HepG2 (cell line): ENCODE data around the gene PLXNA3. TPM values are rescaled to one million over a fixed set of nuclear protein-coding genes. Genes with fewer than 3 reads are reported as not detected.

Experiments used
- EP300 ChIP-seq, 3 experiments: sonication (generic) in 1 of 3; formaldehyde crosslinking in 1 of 3; IDR thresholded peaks; 2 replicates each; pipeline versions ENCODE4 v1.5.1 to v1.6.1; 2011 to 2020; ENCODE audit warnings: low read depth in 2 of 3, low read length in 2 of 3, borderline replicate concordance in 1 of 3, improper control_type of control experiment in 1 of 3, mild to moderate bottlenecking in 1 of 3, missing genetic modification reagents in 1 of 3, moderate library complexity in 1 of 3
- GATAD2A ChIP-seq: IDR thresholded peaks from 2 replicates; pipeline ENCODE4 v1.6.1; 2016
- MATR3 ChIP-seq: sonication (generic); formaldehyde crosslinking; IDR thresholded peaks from 2 replicates; pipeline ENCODE4 v1.4.0; 2020; ENCODE audit warnings: missing genetic modification reagents
- MTF1 ChIP-seq: sonication (generic); formaldehyde crosslinking; IDR thresholded peaks from 2 replicates; pipeline ENCODE4 v1.5.0; 2020; ENCODE audit warnings: missing genetic modification reagents
- NR2C2 ChIP-seq: sonication (generic); formaldehyde crosslinking; IDR thresholded peaks from 2 replicates; pipeline ENCODE4 v1.4.0; 2020; ENCODE audit warnings: missing genetic modification reagents, mild to moderate bottlenecking, moderate library complexity, borderline replicate concordance
- POLR2A ChIP-seq, 2 experiments: IDR thresholded peaks; 2 replicates each; pipeline ENCODE4 v1.6.1; 2011; ENCODE audit warnings: low read depth in 2 of 2, low read length in 2 of 2, mild to moderate bottlenecking in 1 of 2, moderate library complexity in 1 of 2; ENCODE audit not compliant: insufficient read depth in 1 of 2
- POLR2AphosphoS5 ChIP-seq: IDR thresholded peaks from 2 replicates; pipeline ENCODE4 v1.6.1; 2012; ENCODE audit warnings: low read depth, low read length
- RFX1 ChIP-seq: fragments of 450-650 bp; IDR thresholded peaks from 2 replicates; pipeline ENCODE4 v1.6.1; 2017
- SMAD1 ChIP-seq: sonication (generic); formaldehyde crosslinking; IDR thresholded peaks from 2 replicates; pipeline ENCODE4 v1.4.0; 2020; ENCODE audit warnings: missing genetic modification reagents, low read depth, mild to moderate bottlenecking, borderline replicate concordance
- SNAPC2 ChIP-seq: sonication (generic); formaldehyde crosslinking; IDR thresholded peaks from 2 replicates; pipeline ENCODE4 v1.8.1; 2022; ENCODE audit warnings: mild to moderate bottlenecking, missing genetic modification reagents
- TEAD3 ChIP-seq: optimal IDR thresholded peaks from 2 replicates; pipeline ENCODE3; 2016; ENCODE audit warnings: borderline replicate concordance
- ZNF225 ChIP-seq: sonication (generic); formaldehyde crosslinking; IDR thresholded peaks from 2 replicates; pipeline ENCODE4 v1.4.0; 2020; ENCODE audit warnings: mild to moderate bottlenecking, missing genetic modification reagents
- ZNF629 ChIP-seq: sonication (generic); formaldehyde crosslinking; conservative IDR thresholded peaks from 2 replicates; pipeline ENCODE4 v1.5.0; 2020; ENCODE audit warnings: missing genetic modification reagents
- ZNF746 ChIP-seq: sonication (generic); formaldehyde crosslinking; IDR thresholded peaks from 2 replicates; pipeline ENCODE4 v1.8.0; 2022; ENCODE audit warnings: mild to moderate bottlenecking, missing genetic modification reagents
- ZNF777 ChIP-seq: sonication (generic); formaldehyde crosslinking; IDR thresholded peaks from 2 replicates; pipeline ENCODE4 v1.4.0; 2020; ENCODE audit warnings: missing genetic modification reagents
- ZNF83 ChIP-seq: sonication (generic); formaldehyde crosslinking; IDR thresholded peaks from 2 replicates; pipeline ENCODE4 v1.4.0; 2020; ENCODE audit warnings: missing genetic modification reagents, mild to moderate bottlenecking, borderline replicate concordance
- polyA plus RNA-seq, 8 experiments: library from polyadenylated mRNA; depleted of rRNA in 3 of 8; stranded (reverse) in 7 of 8; unstranded in 1 of 8; fragments of >200 nt; fragmentation: Illumina TruSeq in 4 of 8; extraction: Trizol in 4 of 8; gene quantifications; 2 replicates each; pipeline versions ENCODE4 v1.2.1 to v1.2.3, GENCODE V29; 2011 to 2016; ENCODE audit warnings: low read depth in 4 of 8, missing spikeins in 1 of 8, mixed read lengths in 1 of 8; ENCODE audit not compliant: insufficient read depth in 1 of 8
- total RNA-seq, 5 experiments: library from RNA; depleted of rRNA; stranded (reverse); fragments of >200 nt; fragmentation: Illumina TruSeq; extraction: Trizol; gene quantifications; 2 replicates each; pipeline ENCODE4 v1.2.3, GENCODE V29; 2016; ENCODE audit warnings: low read depth in 1 of 5
- TF ChIP-seq, protein P1 (sequence below): sonication (generic); formaldehyde crosslinking; IDR thresholded peaks from 2 replicates; pipeline ENCODE4 v1.8.0; 2022; ENCODE audit warnings: missing genetic modification reagents, mild to moderate bottlenecking, borderline replicate concordance
- TF ChIP-seq, protein P2 (sequence below): sonication (generic); formaldehyde crosslinking; IDR thresholded peaks from 2 replicates; pipeline ENCODE4 v1.4.0; 2020; ENCODE audit warnings: missing genetic modification reagents
- TF ChIP-seq, protein P3 (sequence below): sonication (generic); formaldehyde crosslinking; IDR thresholded peaks from 2 replicates; pipeline ENCODE4 v1.4.0; 2020; ENCODE audit warnings: mild to moderate bottlenecking, missing genetic modification reagents
- TF ChIP-seq, protein P4 (sequence below): sonication (generic); formaldehyde crosslinking; IDR thresholded peaks from 2 replicates; pipeline ENCODE4 v1.5.1; 2020; ENCODE audit warnings: missing genetic modification reagents, mild to moderate bottlenecking, borderline replicate concordance
- TF ChIP-seq, protein P5 (sequence below): sonication (generic); formaldehyde crosslinking; IDR thresholded peaks from 2 replicates; pipeline ENCODE4 v1.4.0; 2020; ENCODE audit warnings: missing genetic modification reagents, mild to moderate bottlenecking, borderline replicate concordance

Gene PLXNA3
- total and polyA plus RNA-seq, 2 of the 13 experiments (the other 11 are each of a cell fraction or from before 2014, with no cell fraction given), result 5.8 to 20.6 TPM

DNA sequence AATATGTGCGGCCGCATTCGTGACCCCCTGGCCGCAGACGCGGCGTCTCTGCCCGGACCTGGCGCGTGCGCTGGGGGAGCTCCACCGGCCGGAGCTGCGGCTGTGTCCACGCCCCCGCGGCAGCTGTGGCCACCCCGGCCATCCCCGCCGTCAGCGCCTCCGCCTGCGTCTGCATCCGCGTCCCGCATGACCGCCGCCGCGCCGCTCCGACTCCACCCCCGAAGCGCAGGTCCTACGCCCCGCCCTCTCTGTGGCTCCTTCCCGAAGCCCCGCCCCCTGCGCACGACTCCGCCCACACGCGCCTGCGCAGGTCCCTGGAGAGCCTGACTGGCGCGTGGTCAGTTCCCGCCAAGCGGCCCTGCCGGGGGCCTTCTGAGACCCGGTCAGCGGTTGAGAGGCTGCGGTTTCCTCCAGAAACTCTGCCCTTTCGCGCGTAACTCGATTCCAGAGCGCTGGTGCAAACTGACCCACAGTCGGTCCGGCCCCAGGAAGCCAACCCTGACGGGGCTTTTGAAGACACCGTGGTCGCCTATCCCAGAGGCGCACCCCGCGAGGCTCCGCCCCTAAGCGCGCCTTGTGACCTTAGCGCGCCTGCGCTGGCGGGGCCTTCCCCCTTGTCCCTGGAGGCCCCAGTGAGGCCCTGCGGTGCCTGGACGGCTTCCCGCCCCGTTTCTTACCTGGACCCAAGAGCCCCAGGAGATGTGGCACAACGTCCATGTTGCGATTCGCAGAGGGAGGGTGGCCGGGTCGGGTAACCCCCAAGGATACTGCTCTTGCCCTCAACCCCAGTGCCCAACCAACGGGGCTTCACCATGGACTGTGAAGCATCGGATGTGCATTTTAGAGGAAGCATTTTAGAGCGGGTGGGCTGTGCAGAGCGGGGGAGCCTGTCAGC is 20.9 kb downstream of the PLXNA3 start, which contains the start of gene LAGE3 (continued):
- TF ChIP-seq, protein P1, sequence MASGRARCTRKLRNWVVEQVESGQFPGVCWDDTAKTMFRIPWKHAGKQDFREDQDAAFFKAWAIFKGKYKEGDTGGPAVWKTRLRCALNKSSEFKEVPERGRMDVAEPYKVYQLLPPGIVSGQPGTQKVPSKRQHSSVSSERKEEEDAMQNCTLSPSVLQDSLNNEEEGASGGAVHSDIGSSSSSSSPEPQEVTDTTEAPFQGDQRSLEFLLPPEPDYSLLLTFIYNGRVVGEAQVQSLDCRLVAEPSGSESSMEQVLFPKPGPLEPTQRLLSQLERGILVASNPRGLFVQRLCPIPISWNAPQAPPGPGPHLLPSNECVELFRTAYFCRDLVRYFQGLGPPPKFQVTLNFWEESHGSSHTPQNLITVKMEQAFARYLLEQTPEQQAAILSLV (CRISPR knock-in tag), result peak; percentile 60; the same call in 1 of the 2 replicates
- TF ChIP-seq SMAD1 (CRISPR knock-in tag), result no peak
- TF ChIP-seq ZNF777 (CRISPR knock-in tag), result no peak
- TF ChIP-seq ZNF629 (CRISPR knock-in tag), result no peak
- 0 out of 2 replicates have a peak, but pooled peaks have one; percentile 40 for TF ChIP-seq SNAPC2
- no peak for TF ChIP-seq RFX1
- no peak; the same call in 1 of the 2 replicates for TF ChIP-seq POLR2AphosphoS5
- TF ChIP-seq, protein P2, sequence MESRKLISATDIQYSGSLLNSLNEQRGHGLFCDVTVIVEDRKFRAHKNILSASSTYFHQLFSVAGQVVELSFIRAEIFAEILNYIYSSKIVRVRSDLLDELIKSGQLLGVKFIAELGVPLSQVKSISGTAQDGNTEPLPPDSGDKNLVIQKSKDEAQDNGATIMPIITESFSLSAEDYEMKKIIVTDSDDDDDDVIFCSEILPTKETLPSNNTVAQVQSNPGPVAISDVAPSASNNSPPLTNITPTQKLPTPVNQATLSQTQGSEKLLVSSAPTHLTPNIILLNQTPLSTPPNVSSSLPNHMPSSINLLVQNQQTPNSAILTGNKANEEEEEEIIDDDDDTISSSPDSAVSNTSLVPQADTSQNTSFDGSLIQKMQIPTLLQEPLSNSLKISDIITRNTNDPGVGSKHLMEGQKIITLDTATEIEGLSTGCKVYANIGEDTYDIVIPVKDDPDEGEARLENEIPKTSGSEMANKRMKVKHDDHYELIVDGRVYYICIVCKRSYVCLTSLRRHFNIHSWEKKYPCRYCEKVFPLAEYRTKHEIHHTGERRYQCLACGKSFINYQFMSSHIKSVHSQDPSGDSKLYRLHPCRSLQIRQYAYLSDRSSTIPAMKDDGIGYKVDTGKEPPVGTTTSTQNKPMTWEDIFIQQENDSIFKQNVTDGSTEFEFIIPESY (CRISPR knock-in tag), result peak; percentile 59
- TF ChIP-seq POLR2A (IDR thresholded peaks at IDR 0.05; ENCODE audit: insufficient read depth in 1 of 2, low read depth in 2 of 2, low read length in 2 of 2), result 0 out of 4 replicates have a peak, but pooled peaks of 1 of the 2 experiments have one; percentile 17
- TF ChIP-seq TEAD3, result no peak
- TF ChIP-seq, protein P3, sequence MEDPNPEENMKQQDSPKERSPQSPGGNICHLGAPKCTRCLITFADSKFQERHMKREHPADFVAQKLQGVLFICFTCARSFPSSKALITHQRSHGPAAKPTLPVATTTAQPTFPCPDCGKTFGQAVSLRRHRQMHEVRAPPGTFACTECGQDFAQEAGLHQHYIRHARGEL, result no peak
- TF ChIP-seq MTF1 (CRISPR knock-in tag), result no peak
- TF ChIP-seq ZNF225 (CRISPR knock-in tag), result no peak
- TF ChIP-seq NR2C2 (CRISPR knock-in tag), result 0 out of 2 replicates have a peak, but pooled peaks have one; percentile 26
- no peak for TF ChIP-seq ZNF83
- no peak for TF ChIP-seq GATAD2A (CRISPR knock-in tag)
- TF ChIP-seq, protein P4, sequence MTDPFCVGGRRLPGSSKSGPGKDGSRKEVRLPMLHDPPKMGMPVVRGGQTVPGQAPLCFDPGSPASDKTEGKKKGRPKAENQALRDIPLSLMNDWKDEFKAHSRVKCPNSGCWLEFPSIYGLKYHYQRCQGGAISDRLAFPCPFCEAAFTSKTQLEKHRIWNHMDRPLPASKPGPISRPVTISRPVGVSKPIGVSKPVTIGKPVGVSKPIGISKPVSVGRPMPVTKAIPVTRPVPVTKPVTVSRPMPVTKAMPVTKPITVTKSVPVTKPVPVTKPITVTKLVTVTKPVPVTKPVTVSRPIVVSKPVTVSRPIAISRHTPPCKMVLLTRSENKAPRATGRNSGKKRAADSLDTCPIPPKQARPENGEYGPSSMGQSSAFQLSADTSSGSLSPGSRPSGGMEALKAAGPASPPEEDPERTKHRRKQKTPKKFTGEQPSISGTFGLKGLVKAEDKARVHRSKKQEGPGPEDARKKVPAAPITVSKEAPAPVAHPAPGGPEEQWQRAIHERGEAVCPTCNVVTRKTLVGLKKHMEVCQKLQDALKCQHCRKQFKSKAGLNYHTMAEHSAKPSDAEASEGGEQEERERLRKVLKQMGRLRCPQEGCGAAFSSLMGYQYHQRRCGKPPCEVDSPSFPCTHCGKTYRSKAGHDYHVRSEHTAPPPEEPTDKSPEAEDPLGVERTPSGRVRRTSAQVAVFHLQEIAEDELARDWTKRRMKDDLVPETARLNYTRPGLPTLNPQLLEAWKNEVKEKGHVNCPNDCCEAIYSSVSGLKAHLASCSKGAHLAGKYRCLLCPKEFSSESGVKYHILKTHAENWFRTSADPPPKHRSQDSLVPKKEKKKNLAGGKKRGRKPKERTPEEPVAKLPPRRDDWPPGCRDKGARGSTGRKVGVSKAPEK (CRISPR knock-in tag), result no peak
- no peak for TF ChIP-seq ZNF746 (CRISPR knock-in tag)
- no peak for TF ChIP-seq MATR3 (CRISPR knock-in tag)
- TF ChIP-seq EP300 (IDR thresholded peaks at IDR 0.05; ENCODE audit: low read depth in 2 of 2, low read length in 2 of 2), result no peak
- TF ChIP-seq EP300 (CRISPR knock-in tag; IDR thresholded peaks at IDR 0.05; ENCODE audit: borderline replicate concordance), result no peak
- TF ChIP-seq, protein P5, sequence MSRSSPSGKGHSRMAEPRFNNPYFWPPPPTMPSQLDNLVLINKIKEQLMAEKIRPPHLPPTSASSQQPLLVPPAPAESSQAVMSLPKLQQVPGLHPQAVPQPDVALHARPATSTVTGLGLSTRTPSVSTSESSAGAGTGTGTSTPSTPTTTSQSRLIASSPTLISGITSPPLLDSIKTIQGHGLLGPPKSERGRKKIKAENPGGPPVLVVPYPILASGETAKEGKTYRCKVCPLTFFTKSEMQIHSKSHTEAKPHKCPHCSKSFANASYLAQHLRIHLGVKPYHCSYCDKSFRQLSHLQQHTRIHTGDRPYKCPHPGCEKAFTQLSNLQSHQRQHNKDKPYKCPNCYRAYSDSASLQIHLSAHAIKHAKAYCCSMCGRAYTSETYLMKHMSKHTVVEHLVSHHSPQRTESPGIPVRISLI, result 0 out of 2 replicates have a peak, but pooled peaks have one; percentile 20
